ENCODE results near the gene DLEC1.

Gene DLEC1

DNA sequence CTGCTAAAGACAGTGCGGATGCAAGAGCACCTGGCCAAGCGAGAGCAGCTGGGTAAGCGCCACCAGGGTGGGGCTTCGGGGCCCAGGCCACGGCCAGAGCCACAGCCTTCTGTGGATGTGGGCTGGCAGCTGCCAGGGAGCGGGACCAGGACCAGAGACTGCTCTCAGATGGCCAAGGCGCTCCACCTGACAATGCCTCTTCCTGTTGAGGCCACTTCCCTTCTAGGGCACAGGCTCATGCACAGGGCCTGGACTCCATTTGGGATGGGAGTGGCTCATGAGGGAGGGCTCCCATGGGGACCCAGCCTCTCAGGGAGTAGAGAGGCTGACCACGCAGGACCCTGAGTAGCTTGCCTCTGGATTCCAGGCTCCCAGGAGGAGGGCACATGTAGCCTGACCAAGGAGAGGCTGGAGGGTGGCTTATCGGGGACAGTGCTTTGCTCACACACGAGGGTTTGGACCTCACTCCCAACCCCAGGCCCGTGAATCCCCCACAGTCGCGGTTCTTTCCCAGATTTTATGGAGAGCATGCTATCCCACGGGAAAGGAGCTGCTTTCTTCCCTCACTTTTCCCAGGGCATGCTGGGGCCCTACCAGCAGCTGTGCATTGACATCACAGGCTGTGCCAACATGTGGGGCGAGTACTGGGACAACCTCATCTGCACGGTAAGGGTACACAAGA, 72.8 kb downstream of the DLEC1 start:
- Histone ChIP-seq H3K4me1 (ENCODE audit: control insufficient read depth, insufficient read depth, low read length) (no peaks in the 10 kb centered on the region), H3K27ac (ENCODE audit: low read depth, low read length) (no peak overlapping the region), H3K9ac (ENCODE audit: low read length) (no peak overlapping the region), H3K27me3 (ENCODE audit: control insufficient read depth, insufficient read depth, low read length) (no peaks in the 10 kb centered on the region), H3K4me3 (ENCODE audit: low read depth, low read length) (no peak overlapping the region), H3K36me3 (ENCODE audit: control insufficient read depth, insufficient read depth, low read length) (no peaks in the 10 kb centered on the region), H3K9me3 (ENCODE audit: control insufficient read depth, insufficient read depth, low read depth, low read length) (no peaks in the 10 kb centered on the region; the same call in 1 of the 2 replicates)

DNA sequence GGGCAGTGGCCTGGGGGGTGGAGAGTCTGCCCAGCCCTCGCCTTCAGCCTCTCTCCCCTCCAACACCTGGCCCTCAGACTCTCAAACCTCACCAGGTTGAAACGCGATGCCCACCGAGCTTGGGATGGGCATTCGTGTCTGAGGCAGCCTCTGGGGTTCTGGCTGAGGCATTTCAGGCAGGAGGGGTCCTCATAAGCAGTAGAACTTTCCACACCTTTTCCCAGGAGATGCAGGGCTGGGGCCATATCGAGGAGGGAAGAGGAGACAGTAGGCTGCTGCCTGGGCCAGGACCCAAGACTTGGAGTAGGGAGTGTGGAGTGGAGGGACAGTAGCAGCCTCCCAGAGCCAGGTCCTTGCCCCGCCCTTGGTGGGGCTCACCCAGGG, 73.4 kb downstream of the DLEC1 start:
- no peak overlapping the region for H3K9ac ChIP-seq (ENCODE audit: low read length)
- H3K36me3 ChIP-seq (ENCODE audit: control insufficient read depth, insufficient read depth, low read length), result no peaks in the 10 kb centered on the region
- no peaks in the 10 kb centered on the region for H3K27me3 ChIP-seq (ENCODE audit: control insufficient read depth, insufficient read depth, low read length)
- no peaks in the 10 kb centered on the region; the same call in 1 of the 2 replicates for H3K9me3 ChIP-seq (ENCODE audit: control insufficient read depth, insufficient read depth, low read depth, low read length)
- H3K4me3 ChIP-seq (ENCODE audit: low read depth, low read length), result no peak overlapping the region
- no peak overlapping the region for H3K27ac ChIP-seq (ENCODE audit: low read depth, low read length)
- no peaks in the 10 kb centered on the region for H3K4me1 ChIP-seq (ENCODE audit: control insufficient read depth, insufficient read depth, low read length)

DNA sequence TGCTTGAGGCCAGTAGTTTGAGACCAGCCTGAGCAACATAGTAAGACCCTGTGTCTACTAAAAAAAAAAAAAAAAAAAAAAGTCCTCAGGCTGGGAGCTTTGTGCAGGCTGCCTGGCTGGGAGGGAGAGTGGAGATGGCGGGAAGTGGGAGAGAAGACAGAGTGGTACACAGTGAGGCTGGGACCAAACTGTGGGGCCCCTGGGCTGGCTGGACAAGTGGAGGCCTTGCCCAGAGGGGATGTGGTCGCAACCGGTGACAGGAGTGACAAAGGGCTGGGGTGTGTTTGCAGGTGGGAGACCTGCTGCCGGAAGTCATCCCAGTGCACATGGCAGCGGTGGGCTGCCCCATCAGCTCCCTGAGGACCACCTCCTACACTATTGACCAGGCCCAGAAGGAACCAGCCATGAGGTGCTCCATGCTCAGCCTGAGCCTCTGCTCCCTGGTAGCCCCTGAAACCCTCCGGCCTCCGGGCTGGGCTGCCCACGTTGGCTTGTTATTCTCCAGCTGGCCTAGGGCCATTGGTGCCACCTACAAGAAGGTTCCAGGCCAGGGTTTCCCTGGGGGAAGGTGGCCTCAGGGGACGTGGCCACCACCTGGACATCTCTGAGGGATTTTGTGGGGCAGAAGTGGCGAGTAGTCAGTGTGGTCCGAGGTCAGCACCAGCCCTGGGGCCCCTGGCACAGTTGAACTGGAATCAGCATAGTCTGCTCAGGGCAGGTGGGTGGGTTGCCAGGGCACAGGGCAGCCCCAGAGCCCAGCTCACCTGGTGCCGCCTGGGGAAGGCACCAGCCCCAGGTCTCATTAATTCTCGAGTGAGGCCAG, 75.3 kb downstream of the DLEC1 start:
- no peak overlapping the region for H3K27ac ChIP-seq (ENCODE audit: low read depth, low read length)
- no peaks in the 10 kb centered on the region; the same call in 1 of the 2 replicates for H3K9me3 ChIP-seq (ENCODE audit: control insufficient read depth, insufficient read depth, low read depth, low read length)
- H3K4me3 ChIP-seq (ENCODE audit: low read depth, low read length), result no peak overlapping the region
- no peaks in the 10 kb centered on the region for H3K4me1 ChIP-seq (ENCODE audit: control insufficient read depth, insufficient read depth, low read length)
- no peaks in the 10 kb centered on the region for H3K27me3 ChIP-seq (ENCODE audit: control insufficient read depth, insufficient read depth, low read length)
- H3K36me3 ChIP-seq (ENCODE audit: control insufficient read depth, insufficient read depth, low read length), result no peaks in the 10 kb centered on the region
- H3K9ac ChIP-seq (ENCODE audit: low read length), result no peak overlapping the region

DNA sequence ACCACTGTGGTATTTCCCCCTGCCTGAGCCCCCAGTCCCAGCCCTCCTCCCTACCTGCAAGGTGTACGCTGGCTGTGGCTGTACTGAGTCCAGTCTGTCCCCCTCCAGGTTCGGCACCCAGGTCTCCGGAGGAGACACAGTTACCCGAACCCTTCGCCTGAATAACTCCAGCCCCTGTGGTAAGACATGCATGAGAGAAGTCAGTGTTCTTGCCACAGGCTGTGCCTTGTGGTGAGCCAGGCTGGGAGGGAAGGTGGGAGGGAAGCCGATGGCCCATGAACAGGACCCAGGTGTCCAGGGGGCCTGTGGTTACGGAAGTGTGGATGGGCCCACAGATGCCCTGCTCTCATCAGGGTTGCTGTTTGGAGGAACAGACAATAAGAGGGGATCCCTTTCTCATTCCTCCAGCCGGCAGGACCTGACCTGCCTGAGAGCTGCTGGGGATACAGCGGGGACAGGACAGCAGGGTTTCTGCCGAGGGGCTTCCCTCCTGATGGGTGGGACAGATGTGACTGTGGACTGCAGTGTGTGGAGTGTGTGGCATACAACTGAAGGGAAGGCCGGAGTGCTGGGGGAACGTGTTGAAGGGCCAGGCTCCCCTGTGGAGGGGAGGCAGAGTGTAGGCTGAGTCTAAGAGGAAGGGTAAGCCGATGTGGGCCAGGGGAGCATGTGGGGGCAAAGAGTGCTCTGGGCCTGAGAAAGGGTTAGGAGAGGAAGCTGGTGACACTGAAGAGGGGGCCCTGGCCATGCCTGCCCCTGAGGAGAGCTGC, 76.1 kb downstream of the DLEC1 start:
- no peaks in the 10 kb centered on the region for H3K27me3 ChIP-seq (ENCODE audit: control insufficient read depth, insufficient read depth, low read length)

DNA sequence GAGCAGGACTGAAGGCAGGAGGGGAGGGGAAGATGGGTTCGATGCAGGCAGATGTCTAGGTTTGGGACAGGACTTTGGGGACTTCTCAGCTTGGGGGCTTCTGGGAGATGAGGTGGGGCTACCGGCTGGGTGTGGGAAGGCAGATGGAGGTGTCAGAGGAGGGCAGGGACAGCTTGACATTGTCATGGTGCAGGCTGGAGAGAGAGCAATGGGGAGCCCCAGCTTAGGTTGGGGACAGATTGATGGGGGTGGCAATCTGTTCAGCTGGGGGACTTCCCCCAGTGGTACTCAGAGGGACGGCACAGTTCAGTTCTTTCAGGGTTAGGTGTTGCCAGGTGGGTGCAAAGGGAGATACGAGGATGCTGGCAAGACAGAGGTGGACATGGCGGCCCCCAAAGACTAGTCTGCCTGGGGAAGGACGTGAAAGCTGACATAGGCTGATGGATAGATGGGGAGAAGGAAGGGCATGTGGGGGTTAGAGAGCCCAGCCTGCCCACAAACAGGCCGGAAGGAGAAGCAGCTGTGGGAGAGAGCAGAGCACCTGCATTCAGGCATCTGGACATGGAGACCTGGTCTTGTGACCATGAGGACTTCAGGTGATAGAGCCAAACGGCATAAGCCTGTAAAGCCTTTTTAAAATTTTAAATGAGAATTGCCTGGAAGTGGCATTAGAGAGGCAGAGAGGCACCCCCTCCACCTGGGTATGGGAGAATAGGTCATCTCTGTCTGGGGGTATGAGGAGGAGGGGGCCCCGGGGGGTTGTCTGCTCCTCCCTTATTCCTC, 76.8 kb downstream of the DLEC1 start:
- Histone ChIP-seq H3K27ac (ENCODE audit: low read depth, low read length) (no peak overlapping the region), H3K9ac (ENCODE audit: low read length) (no peak overlapping the region)

More for the DNA sequence above, 76.1 kb downstream of the DLEC1 start:
- Histone ChIP-seq H3K9me3 (ENCODE audit: control insufficient read depth, insufficient read depth, low read depth, low read length) (no peaks in the 10 kb centered on the region; the same call in 1 of the 2 replicates), H3K4me1 (ENCODE audit: control insufficient read depth, insufficient read depth, low read length) (no peaks in the 10 kb centered on the region), H3K27ac (ENCODE audit: low read depth, low read length) (no peak overlapping the region), H3K36me3 (ENCODE audit: control insufficient read depth, insufficient read depth, low read length) (peaks cover 3% of the 10 kb centered on the region; the same call in 1 of the 2 replicates), H3K9ac (ENCODE audit: low read length) (no peak overlapping the region), H3K4me3 (ENCODE audit: low read depth, low read length) (no peak overlapping the region)

DNA sequence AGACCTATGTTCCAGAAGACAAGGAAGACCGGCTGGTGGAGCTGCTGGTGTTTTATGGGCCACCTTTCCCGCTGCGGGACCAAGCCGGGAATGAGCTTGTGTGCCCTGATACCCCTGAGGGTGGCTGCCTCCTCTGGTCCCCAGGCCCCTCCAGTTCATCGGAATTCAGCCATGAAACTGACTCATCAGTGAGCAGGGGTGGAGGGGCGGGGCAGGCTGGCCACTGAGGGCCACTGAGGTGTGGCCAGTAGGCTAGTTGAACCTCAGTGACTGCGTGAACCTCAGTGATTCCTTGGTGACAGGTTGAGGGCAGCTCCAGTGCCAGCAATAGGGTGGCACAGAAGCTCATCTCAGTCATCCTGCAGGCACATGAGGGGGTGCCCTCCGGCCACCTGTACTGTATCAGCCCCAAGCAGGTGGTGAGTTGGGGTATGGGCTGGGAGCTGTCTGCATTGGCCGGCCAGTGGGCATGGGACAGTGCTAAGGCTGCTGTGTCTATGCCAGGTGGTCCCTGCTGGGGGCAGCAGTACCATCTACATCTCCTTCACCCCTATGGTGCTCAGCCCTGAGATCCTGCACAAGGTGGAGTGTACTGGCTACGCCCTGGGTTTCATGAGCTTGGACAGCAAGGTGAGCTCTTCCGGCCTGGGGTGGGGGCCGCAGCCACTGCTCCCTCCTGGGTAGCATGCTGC, 77.6 kb downstream of the DLEC1 start:
- Histone ChIP-seq H3K4me3 (ENCODE audit: low read depth, low read length) (no peak overlapping the region), H3K27me3 (ENCODE audit: control insufficient read depth, insufficient read depth, low read length) (no peaks in the 10 kb centered on the region), H3K36me3 (ENCODE audit: control insufficient read depth, insufficient read depth, low read length) (peaks cover 14% of the 10 kb centered on the region), H3K4me1 (ENCODE audit: control insufficient read depth, insufficient read depth, low read length) (no peaks in the 10 kb centered on the region), H3K9me3 (ENCODE audit: control insufficient read depth, insufficient read depth, low read depth, low read length) (no peaks in the 10 kb centered on the region; the same call in 1 of the 2 replicates), H3K27ac (ENCODE audit: low read depth, low read length) (no peak overlapping the region), H3K9ac (ENCODE audit: low read length) (no peak overlapping the region)

More for the DNA sequence above, 76.8 kb downstream of the DLEC1 start:
- H3K27me3 ChIP-seq (ENCODE audit: control insufficient read depth, insufficient read depth, low read length), result no peaks in the 10 kb centered on the region
- H3K4me1 ChIP-seq (ENCODE audit: control insufficient read depth, insufficient read depth, low read length), result no peaks in the 10 kb centered on the region
- peaks cover 7% of the 10 kb centered on the region; the same call in 1 of the 2 replicates for H3K36me3 ChIP-seq (ENCODE audit: control insufficient read depth, insufficient read depth, low read length)
- H3K9me3 ChIP-seq (ENCODE audit: control insufficient read depth, insufficient read depth, low read depth, low read length), result no peaks in the 10 kb centered on the region; the same call in 1 of the 2 replicates
- H3K4me3 ChIP-seq (ENCODE audit: low read depth, low read length), result no peak overlapping the region

DNA sequence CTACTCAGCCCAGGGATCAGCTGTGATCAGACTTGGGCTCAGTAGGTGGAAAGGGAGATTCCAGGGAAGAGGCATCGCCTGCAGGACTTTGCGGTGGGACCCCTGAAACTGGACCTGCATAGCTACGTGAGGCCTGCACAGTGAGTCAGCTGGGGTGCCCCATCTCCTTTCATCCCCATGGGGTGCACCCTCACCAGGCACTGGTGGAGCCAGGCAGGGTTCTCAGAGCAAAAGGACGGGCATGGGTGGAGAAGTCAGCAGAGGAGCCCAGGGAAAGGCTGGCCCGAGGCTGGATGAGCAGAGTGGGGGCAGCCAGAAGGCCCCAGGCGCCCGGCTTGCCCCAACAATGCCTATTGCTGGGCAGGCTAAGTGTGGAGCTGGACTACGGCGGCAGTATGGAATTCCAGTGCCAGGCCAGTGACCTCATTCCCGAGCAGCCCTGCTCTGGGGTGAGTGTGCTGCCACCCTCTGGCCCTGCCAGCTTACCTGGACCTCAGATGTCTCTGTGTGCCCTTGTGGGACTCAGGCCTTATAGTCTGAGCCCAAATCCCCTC, 78.2 kb downstream of the DLEC1 start:
- Histone ChIP-seq H3K27ac (ENCODE audit: low read depth, low read length) (no peak overlapping the region), H3K4me3 (ENCODE audit: low read depth, low read length) (no peak overlapping the region), H3K9me3 (ENCODE audit: control insufficient read depth, insufficient read depth, low read depth, low read length) (no peaks in the 10 kb centered on the region; the same call in 1 of the 2 replicates), H3K9ac (ENCODE audit: low read length) (no peak overlapping the region), H3K36me3 (ENCODE audit: control insufficient read depth, insufficient read depth, low read length) (peaks cover 20% of the 10 kb centered on the region), H3K27me3 (ENCODE audit: control insufficient read depth, insufficient read depth, low read length) (no peaks in the 10 kb centered on the region), H3K4me1 (ENCODE audit: control insufficient read depth, insufficient read depth, low read length) (no peaks in the 10 kb centered on the region)

DNA sequence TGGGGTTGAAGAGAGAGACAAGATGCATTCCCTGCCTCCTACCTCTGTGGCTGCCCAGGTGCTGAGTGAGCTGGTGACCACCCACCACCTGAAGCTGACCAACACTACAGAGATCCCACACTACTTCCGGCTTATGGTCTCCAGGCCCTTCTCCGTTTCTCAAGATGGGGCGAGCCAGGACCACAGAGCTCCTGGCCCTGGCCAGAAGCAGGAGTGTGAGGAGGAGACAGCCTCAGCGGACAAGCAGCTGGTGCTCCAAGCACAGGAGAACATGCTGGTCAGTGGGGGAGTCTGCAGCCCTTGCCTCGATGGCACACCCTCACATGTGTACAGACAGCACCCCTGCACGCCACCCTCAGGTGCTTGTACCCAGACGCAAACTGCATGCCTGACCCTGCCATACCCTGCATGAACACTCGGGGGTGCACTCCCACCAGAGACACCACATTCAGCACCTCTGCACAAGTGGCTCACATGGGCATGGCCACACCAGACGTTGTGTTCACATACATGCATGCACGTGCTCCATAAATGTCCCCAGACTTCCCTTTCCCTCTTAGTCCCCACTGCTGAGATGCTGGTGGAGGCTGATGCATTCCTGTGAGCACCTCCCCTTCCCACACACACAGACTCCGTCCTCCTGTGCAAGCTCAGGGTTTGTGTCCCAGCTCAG, 78.9 kb downstream of the DLEC1 start:
- Histone ChIP-seq H3K4me3 (ENCODE audit: low read depth, low read length) (no peak overlapping the region), H3K27me3 (ENCODE audit: control insufficient read depth, insufficient read depth, low read length) (no peaks in the 10 kb centered on the region), H3K4me1 (ENCODE audit: control insufficient read depth, insufficient read depth, low read length) (no peaks in the 10 kb centered on the region), H3K9me3 (ENCODE audit: control insufficient read depth, insufficient read depth, low read depth, low read length) (no peaks in the 10 kb centered on the region; the same call in 1 of the 2 replicates), H3K27ac (ENCODE audit: low read depth, low read length) (no peak overlapping the region), H3K9ac (ENCODE audit: low read length) (no peak overlapping the region), H3K36me3 (ENCODE audit: control insufficient read depth, insufficient read depth, low read length) (peaks cover 27% of the 10 kb centered on the region)

DNA sequence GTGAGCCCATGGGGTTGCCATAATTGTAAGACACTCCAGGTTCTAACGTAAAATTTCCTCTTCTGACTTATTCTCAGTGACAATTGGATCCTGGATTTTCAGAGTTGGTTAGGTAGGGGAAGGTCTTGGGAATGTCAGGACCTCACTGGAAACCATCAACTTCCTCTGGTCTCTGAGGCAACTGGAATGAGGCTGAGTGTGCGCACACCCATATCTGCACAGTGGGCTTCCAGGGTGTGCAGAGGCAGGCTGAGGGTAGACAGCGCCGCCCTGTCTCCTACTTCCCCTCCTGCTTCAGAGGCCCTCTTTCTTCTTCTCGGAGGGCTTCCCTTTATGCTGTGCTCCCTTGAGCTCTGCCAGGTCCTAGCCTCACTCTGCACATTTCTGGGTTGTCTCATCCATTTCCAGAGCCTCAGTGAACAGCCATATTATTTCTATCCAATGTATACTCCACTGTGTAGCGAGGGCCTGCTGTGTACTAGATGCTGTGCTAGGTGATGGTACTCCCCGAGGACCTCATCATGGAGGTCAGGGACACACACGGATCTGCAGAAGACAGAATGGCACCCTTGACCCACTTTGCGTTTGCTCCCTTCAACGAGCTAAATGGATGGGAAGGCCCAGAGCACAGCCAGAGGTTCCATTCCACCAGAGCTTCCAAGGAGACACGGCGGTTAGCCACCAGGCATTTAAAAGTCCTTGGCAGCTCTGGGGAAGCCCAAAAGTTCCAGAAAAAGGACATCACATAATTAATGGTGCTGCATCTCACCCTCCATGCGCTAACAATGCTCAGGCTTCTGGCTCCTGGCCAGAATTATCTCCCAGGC, 79.6 kb downstream of the DLEC1 start:
- H3K27ac ChIP-seq (ENCODE audit: low read depth, low read length), result no peak overlapping the region
- H3K4me1 ChIP-seq (ENCODE audit: control insufficient read depth, insufficient read depth, low read length), result no peaks in the 10 kb centered on the region
- H3K4me3 ChIP-seq (ENCODE audit: low read depth, low read length), result no peak overlapping the region
- H3K27me3 ChIP-seq (ENCODE audit: control insufficient read depth, insufficient read depth, low read length), result no peaks in the 10 kb centered on the region
- H3K9ac ChIP-seq (ENCODE audit: low read length), result no peak overlapping the region
- peaks cover 32% of the 10 kb centered on the region for H3K36me3 ChIP-seq (ENCODE audit: control insufficient read depth, insufficient read depth, low read length)
- H3K9me3 ChIP-seq (ENCODE audit: control insufficient read depth, insufficient read depth, low read depth, low read length), result no peaks in the 10 kb centered on the region; the same call in 1 of the 2 replicates
